Nephron (organoid): ENCODE data around the gene ANO1.

Experiments used
- H3K27ac Mint-ChIP-seq, 3 experiments: 2 replicates each; pipeline ENCODE4 v1.8.0; 2020; ENCODE audit warnings: mixed read lengths in 3 of 3, mild to moderate bottlenecking in 2 of 3, moderate library complexity in 1 of 3
- H3K27me3 Mint-ChIP-seq: 2 replicates; pipeline ENCODE4 v1.8.0; 2021; ENCODE audit warnings: low read depth, mild to moderate bottlenecking, moderate library complexity, mixed read lengths
- H3K36me3 Mint-ChIP-seq: 2 replicates; pipeline ENCODE4 v1.8.0; 2020; ENCODE audit warnings: low read depth, mixed read lengths
- H3K4me1 Mint-ChIP-seq: 2 replicates; pipeline ENCODE4 v1.8.0; 2020; ENCODE audit warnings: mixed read lengths
- H3K4me3 Mint-ChIP-seq, 3 experiments: 2 replicates each; pipeline ENCODE4 v1.8.0; 2020; ENCODE audit warnings: mild to moderate bottlenecking in 3 of 3, mixed read lengths in 3 of 3, moderate library complexity in 2 of 3
- H3K9me3 Mint-ChIP-seq: 2 replicates; pipeline ENCODE4 v1.8.0; 2020; ENCODE audit warnings: mixed read lengths
- TF ChIP-seq, protein P1 (sequence below), 3 experiments: fragments of 200-600 bp; sonication (generic); IDR thresholded peaks; one replicate each; pipeline ENCODE4 v1.5.0; 2021; ENCODE audit warnings: antibody characterized with exemption in 3 of 3; ENCODE audit not compliant: unreplicated experiment in 3 of 3

The ANO1 gene

DNA sequence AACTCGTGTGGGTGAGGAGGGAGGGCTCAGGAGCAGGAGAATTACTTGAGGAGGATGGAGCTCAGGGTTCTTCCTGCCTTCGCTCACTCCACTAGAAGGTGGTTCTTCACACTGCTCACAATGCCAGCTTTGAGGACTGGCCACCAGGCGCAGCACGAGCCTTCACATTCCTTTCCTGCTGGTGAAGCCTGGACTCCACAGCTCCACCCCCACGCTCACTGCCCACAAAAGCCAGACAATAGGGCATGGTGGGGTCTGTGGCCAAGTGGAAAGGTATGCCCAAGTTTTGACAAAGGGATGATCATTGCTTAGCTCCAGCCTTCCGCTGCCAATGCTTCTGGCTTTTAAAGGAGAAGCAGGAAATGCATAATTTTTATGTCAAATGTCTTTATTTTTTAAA lies 67.0 kb downstream of the ANO1 start:
- Mint-ChIP-seq H3K27ac (no peak overlapping the region), H3K4me3 (no peak overlapping the region), H3K4me1 (peaks cover 27% of the 10 kb centered on the region), H3K27me3 (peaks cover 66% of the 10 kb centered on the region), H3K36me3 (no peaks in the 10 kb centered on the region), H3K9me3 (no peaks in the 10 kb centered on the region)
- TF ChIP-seq, protein P1, sequence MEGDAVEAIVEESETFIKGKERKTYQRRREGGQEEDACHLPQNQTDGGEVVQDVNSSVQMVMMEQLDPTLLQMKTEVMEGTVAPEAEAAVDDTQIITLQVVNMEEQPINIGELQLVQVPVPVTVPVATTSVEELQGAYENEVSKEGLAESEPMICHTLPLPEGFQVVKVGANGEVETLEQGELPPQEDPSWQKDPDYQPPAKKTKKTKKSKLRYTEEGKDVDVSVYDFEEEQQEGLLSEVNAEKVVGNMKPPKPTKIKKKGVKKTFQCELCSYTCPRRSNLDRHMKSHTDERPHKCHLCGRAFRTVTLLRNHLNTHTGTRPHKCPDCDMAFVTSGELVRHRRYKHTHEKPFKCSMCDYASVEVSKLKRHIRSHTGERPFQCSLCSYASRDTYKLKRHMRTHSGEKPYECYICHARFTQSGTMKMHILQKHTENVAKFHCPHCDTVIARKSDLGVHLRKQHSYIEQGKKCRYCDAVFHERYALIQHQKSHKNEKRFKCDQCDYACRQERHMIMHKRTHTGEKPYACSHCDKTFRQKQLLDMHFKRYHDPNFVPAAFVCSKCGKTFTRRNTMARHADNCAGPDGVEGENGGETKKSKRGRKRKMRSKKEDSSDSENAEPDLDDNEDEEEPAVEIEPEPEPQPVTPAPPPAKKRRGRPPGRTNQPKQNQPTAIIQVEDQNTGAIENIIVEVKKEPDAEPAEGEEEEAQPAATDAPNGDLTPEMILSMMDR (IDR thresholded peaks at IDR 0.05; ENCODE audit: unreplicated experiment in 3 of 3), result no peak

DNA sequence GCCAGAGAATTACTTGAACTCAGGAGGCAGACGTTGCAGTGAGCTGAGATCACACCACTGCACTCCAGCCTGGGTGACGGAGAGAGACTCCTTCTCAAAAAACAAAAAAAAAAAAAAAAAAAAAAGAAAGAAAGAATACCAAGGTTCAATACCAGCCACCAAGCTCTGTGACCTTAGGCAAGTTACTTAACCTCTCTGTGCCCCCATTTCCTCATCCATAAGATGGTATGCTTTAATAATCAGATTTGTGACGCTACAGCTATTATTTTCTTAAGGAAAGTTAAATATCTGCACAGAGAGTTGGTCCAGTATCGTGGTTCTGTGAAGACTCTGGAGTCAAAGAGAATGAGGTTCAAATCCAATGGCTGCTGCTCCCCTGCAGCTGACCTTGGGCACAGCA lies 67.7 kb downstream of the ANO1 start:
- no peak overlapping the region for H3K27ac Mint-ChIP-seq
- peaks cover 19% of the 10 kb centered on the region for H3K4me1 Mint-ChIP-seq
- no peaks in the 10 kb centered on the region for H3K9me3 Mint-ChIP-seq
- H3K36me3 Mint-ChIP-seq, result no peaks in the 10 kb centered on the region
- no peak overlapping the region for H3K4me3 Mint-ChIP-seq
- TF ChIP-seq, protein P1 (IDR thresholded peaks at IDR 0.05; ENCODE audit: unreplicated experiment in 3 of 3), result no peak
- H3K27me3 Mint-ChIP-seq, result peaks cover 63% of the 10 kb centered on the region

DNA sequence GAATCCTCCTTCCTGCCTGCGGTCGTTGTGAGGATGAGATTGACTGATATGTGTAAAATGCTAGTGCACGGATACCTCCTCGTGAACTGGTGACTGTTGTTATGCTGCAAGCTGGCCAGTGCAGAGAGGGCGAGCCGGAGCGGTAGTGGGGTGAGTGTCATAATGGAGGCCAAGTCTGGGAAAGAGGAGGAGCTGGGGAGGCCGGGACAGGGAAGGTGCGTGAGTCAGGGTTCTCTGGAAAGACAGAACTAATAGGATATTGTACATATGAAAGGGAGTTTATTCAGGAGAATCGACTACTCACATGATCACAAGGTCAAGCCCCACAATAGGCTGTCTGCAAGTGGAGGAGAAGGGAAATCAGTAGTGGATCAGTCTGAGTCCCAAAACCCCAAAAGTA lies 68.2 kb downstream of the ANO1 start:
- TF ChIP-seq, protein P1 (IDR thresholded peaks at IDR 0.05; ENCODE audit: unreplicated experiment in 3 of 3), result no peak
- Mint-ChIP-seq H3K9me3 (no peaks in the 10 kb centered on the region), H3K27ac (no peak overlapping the region), H3K4me3 (no peak overlapping the region), H3K27me3 (peaks cover 63% of the 10 kb centered on the region), H3K4me1 (peaks cover 14% of the 10 kb centered on the region), H3K36me3 (no peaks in the 10 kb centered on the region)

DNA sequence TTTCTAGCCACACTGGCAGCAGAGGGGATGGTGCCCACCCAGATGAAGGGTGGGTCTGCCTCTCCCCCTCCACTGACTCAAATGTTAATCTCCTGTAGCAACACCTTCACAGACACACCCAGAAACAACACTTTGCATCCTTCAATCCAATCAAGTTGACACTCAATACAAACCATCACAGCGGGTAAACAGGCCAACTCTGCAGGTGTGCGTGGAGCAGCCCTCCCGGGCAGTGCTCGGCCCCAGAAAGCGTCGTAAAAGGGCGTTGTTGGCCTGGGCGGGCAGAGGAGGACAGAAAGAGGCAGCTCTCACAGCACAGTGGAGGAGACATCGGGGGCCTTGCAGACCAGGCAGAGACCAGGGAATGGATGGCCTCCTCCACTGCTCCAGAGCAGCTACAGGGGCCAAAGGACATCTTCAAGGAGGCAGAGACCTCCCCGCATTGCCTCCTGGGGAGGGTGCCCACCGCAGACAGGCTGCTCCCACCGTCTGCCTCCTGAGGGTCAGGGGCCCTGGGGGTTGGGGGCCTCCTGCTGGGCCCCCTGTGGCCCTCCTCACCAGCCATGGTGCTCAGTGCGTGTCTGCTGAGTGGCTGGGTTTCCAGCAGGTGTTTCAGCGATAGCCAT lies 68.9 kb downstream of the ANO1 start:
- no peaks in the 10 kb centered on the region for H3K9me3 Mint-ChIP-seq
- peaks cover 56% of the 10 kb centered on the region for H3K27me3 Mint-ChIP-seq
- H3K36me3 Mint-ChIP-seq, result no peaks in the 10 kb centered on the region
- no peak overlapping the region for H3K27ac Mint-ChIP-seq
- TF ChIP-seq, protein P1 (IDR thresholded peaks at IDR 0.05; ENCODE audit: unreplicated experiment in 3 of 3), result no peak
- H3K4me3 Mint-ChIP-seq, result no peak overlapping the region
- H3K4me1 Mint-ChIP-seq, result peaks cover 7% of the 10 kb centered on the region

DNA sequence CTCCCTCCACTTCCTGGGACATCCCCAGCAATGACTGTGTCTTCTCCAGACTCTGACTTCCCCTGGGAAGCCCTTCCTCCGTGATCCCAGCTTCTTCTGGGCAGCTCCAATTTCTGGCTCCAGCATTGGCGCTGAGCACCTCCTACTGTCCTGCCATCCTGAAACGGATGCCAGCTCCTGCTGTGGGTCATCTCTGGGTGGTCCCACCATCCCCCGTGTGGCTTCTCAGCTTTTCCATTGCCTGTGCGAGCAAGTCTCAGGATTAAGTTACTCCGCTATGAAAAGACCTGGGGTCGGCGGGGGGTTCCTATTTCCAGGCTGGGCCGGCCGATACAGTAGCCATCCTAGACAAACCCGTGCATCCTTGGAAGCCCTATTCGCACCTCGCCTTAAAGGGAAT lies 69.6 kb downstream of the ANO1 start:
- peaks cover 5% of the 10 kb centered on the region for H3K4me1 Mint-ChIP-seq
- H3K27me3 Mint-ChIP-seq, result peaks cover 50% of the 10 kb centered on the region
- TF ChIP-seq, protein P1 (IDR thresholded peaks at IDR 0.05; ENCODE audit: unreplicated experiment in 3 of 3), result no peak
- no peak overlapping the region for H3K4me3 Mint-ChIP-seq
- no peaks in the 10 kb centered on the region for H3K36me3 Mint-ChIP-seq
- no peak overlapping the region for H3K27ac Mint-ChIP-seq
- H3K9me3 Mint-ChIP-seq, result no peaks in the 10 kb centered on the region

DNA sequence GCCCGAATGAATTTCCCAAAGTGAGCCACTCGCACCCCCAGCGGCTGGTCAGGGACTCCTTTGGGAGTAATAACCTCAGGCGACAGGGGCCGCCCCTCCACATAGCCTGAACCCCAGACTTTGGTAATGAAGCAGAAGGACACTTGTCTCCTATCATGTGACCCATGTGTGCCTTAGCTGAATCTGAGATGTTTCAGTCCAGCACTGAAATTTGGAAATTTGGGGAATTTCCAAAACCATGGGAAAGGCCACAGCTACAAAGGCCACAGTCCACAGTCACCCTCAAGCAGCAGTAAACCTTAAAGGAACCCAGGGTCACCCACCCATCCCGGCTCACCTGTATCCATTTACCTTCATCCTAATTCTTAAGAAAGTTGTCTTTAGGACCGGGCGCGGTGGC lies 73.6 kb downstream of the ANO1 start:
- Mint-ChIP-seq H3K36me3 (no peaks in the 10 kb centered on the region), H3K27ac (no peak overlapping the region), H3K27me3 (peaks cover 36% of the 10 kb centered on the region), H3K4me1 (no peaks in the 10 kb centered on the region), H3K4me3 (no peak overlapping the region), H3K9me3 (no peaks in the 10 kb centered on the region)
- TF ChIP-seq, protein P1 (IDR thresholded peaks at IDR 0.05; ENCODE audit: unreplicated experiment in 3 of 3), result no peak
